Epithelial cell of proximal tubule (primary cell): ENCODE data around the gene LIX1. TPM values are rescaled to one million over a fixed set of nuclear protein-coding genes. Genes with fewer than 3 reads are reported as not detected.

ENCODE experiments used
- DNase-seq: peaks from one replicate; pipeline ENCODE4 v3.0.0-alpha.2; 2011; ENCODE audit warnings: low read depth
- H3K4me3 ChIP-seq: 2 replicates; pipeline ENCODE4 v1.5.1; 2011; ENCODE audit warnings: low read depth, mild to moderate bottlenecking, low read length
- CTCF ChIP-seq: conservative IDR thresholded peaks from 2 replicates; pipeline ENCODE4 v1.5.1; 2012; ENCODE audit warnings: low read depth, mild to moderate bottlenecking, low read length
- total RNA-seq: library from RNA; depleted of rRNA; stranded (reverse); fragments of >200 nt; gene quantifications from 2 replicates; pipeline ENCODE4 v1.2.3, GENCODE V29; 2015

Gene LIX1
- total RNA-seq, 1 donor from 2014 or later = 0.12 TPM

GRCh38 chr5:97105501-97106215 is 36.8 kb downstream of the LIX1 start:
- no peak for TF ChIP-seq CTCF
- no peak overlapping the region for H3K4me3 ChIP-seq
- no peak for DNase-seq

DNA sequence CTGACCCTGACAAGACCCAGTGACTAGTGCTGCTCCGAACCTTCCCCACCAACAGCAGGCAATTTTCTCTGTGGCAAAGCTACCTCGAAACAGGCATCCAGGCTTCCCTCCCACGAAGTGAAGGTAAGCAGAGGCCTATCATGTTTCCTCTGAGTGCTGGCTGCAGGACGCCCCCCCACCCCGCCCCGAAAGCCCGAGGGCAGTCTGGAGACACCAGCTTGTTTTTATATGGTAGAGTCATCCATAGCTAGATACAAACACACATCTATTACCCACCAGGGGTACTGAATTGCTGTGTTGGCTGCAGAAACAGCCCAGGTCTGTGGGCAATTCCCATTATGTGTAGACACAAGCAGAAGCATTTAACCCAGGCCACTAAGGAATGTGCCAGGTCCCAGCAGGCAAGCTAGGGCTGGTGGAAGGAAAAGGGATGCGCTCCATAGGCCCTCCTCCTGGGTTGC is 40.4 kb downstream of the LIX1 start:
- TF ChIP-seq CTCF = no peak
- DNase-seq = no peak
- no peak overlapping the region for H3K4me3 ChIP-seq

DNA sequence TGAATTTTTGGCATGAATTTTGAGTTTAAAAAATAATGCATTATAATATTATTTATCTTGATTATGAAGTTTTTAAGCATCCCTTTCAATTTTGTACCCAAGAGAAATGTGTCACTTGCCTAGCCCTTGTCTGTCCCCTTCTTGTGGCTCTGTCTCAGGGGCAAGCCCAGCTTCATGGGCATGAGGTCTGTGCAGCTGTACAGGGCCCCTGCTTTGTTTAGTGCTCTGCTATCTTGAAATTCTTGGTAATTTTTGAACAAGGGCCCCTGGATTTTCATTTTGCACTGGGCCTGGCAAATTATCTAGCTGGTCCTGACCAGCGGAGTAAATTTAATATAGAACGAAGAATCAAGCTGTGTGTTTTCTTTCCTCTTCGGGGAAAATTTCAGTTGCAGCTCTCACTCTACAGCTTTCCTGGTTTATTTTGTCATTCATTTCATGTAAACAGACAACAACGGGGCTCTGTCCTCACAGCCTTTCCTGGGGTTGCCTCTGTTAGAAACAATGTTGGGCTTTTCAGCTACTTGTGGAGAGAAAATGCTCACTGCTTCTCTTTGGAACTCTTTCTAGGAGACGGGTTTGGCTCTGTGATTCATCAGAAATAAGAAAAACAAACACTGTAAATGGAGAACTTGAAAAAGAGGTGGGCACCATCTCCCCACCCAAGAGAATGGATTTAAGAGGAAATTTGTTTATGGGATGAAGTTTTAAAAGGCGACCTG is 41.1 kb downstream of the LIX1 start:
- no peak for TF ChIP-seq CTCF
- no peak overlapping the region for H3K4me3 ChIP-seq
- DNase-seq = no peak

GRCh38 chr5:97100476-97100875 is 41.9 kb downstream of the LIX1 start:
- TF ChIP-seq CTCF = no peak
- H3K4me3 ChIP-seq = no peak overlapping the region
- no peak for DNase-seq

- peak overlapping the region; percentile 41 for H3K4me3 ChIP-seq
- no peak for TF ChIP-seq CTCF
- no peak for DNase-seq
These were observed 43.5 kb downstream of the LIX1 start for GRCh38 chr5:97098922-97099321.

DNA sequence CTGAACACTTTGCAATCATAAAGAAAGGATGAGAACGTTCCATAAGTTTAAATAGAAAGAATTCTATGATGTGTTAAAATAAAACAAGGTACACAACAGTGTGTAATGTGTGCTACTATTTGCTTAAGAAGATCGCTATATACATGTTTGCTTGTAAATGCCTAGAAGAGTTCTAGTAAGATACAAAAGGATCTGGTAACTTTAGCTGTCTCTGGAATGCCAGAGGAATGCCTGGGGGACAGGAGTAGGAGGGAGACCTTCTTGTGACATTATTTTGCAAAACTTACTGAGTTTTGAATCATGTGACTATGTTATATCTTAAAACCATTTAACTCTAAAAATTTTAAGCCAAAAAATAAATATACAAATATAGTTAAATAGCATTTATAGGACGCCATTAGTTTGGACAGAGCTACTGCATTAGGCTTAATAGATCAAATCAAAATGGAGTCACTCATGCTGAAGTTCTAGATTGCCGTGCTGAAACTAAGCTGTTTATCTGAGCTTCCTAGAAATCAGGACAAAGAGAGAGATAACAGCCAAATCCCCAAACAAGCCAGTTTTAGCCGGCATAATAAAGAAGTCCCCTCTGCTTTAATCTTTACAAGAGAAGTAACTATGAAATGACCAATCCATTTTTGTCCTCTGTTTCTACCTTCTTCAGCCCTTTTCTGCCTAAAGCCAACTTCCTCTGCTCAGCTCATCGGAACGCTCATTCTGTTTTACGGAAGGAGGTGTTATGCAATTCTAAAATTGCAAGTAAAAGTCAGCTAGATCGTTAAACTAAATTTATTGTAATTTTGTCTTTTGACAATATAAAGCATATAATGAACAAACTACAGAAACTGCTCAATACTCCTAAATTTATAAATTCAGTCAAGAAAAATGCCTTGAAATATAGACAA is 44.8 kb downstream of the LIX1 start:
- H3K4me3 ChIP-seq = no peak overlapping the region
- TF ChIP-seq CTCF = no peak

More for the DNA sequence above, 44.8 kb downstream of the LIX1 start:
- no peak for DNase-seq
